G401 (cell line): Measurements from ENCODE around the gene OBP2A. TPM values are rescaled to one million over a fixed set of nuclear protein-coding genes. Genes with fewer than 3 reads are reported as not detected.

Source experiments
- DNase-seq: peaks from one replicate; pipeline ENCODE4 v3.0.0-alpha.2; 2015; ENCODE audit warnings: low spot score
- in situ Hi-C: cut with HindIII; loops from 2 replicates; pipeline ENCODE4 v1.10.0; 2016; ENCODE audit warnings: low sequenced_read_pairs, mixed read lengths
- total RNA-seq: library from RNA; depleted of rRNA; stranded (reverse); fragments of >200 nt; shearing (Covaris generic); gene quantifications from 2 replicates; pipeline ENCODE4 v1.2.3, GENCODE V29; 2014

Gene OBP2A
- total RNA-seq, 1 experiment from 2014 or later: not detected

GRCh38 chr9:135566552-135566951, 20.6 kb downstream of the OBP2A start:
- DNase-seq: no peak
- in situ Hi-C loops: no loop called here

- in situ Hi-C loops: no loop called here
- DNase-seq: no peak
Observed at GRCh38 chr9:135567311-135567710, 21.4 kb downstream of the OBP2A start.

- in situ Hi-C loops: no loop called here
- DNase-seq: no peak
Observed at GRCh38 chr9:135568026-135568425, 22.1 kb downstream of the OBP2A start.

GRCh38 chr9:135570456-135570855, 24.5 kb downstream of the OBP2A start:
- in situ Hi-C loops: no loop called here
- DNase-seq: no peak

- no peak for DNase-seq
- in situ Hi-C loops: no loop called here
Observed at GRCh38 chr9:135572233-135572632, 26.3 kb downstream of the OBP2A start.

GRCh38 chr9:135573124-135573523, 27.2 kb downstream of the OBP2A start:
- no peak for DNase-seq
- in situ Hi-C loops: no loop called here

- in situ Hi-C loops: no loop called here
- no peak for DNase-seq
Observed at GRCh38 chr9:135574331-135574730, 28.4 kb downstream of the OBP2A start.

- DNase-seq: no peak
- in situ Hi-C loops: no loop called here
Observed at GRCh38 chr9:135574943-135575342, 29.0 kb downstream of the OBP2A start.

- in situ Hi-C loops: no loop called here
- DNase-seq: no peak
Observed at GRCh38 chr9:135575995-135576631, 30.2 kb downstream of the OBP2A start.

GRCh38 chr9:135577256-135577655, 31.3 kb downstream of the OBP2A start:
- in situ Hi-C loops: no loop called here
- DNase-seq: no peak

- DNase-seq: no peak
- in situ Hi-C loops: no loop called here
Observed at GRCh38 chr9:135579356-135579755, 33.4 kb downstream of the OBP2A start.

- no peak for DNase-seq
- in situ Hi-C loops: no loop called here
Observed at GRCh38 chr9:135579889-135580660, 34.1 kb downstream of the OBP2A start.

- in situ Hi-C loops: no loop called here
- no peak for DNase-seq
Observed at GRCh38 chr9:135580664-135581380, 34.9 kb downstream of the OBP2A start.

- DNase-seq: no peak
- in situ Hi-C loops: no loop called here
Observed at GRCh38 chr9:135581636-135582426, 35.9 kb downstream of the OBP2A start.

GRCh38 chr9:135582541-135582940, 36.6 kb downstream of the OBP2A start:
- in situ Hi-C loops: no loop called here
- DNase-seq: no peak

- in situ Hi-C loops: no loop called here
- no peak for DNase-seq
Observed at GRCh38 chr9:135582966-135583687, 37.2 kb downstream of the OBP2A start.

GRCh38 chr9:135583688-135584011, 37.7 kb downstream of the OBP2A start:
- no peak for DNase-seq
- in situ Hi-C loops: no loop called here

GRCh38 chr9:135584371-135584770, 38.4 kb downstream of the OBP2A start:
- in situ Hi-C loops: no loop called here
- DNase-seq: no peak

- in situ Hi-C loops: no loop called here
- no peak for DNase-seq
Observed at GRCh38 chr9:135584934-135585333, 39.0 kb downstream of the OBP2A start.
